IPS-20b (cell line): Measurements from ENCODE around the gene PPFIBP1.
"Not testable (repeated sequence)": the region's sequence is repeated elsewhere in the genome, so short reads cannot be mapped to it uniquely, and the experiment has no call there.

Experiments used
- H3K27ac ChIP-seq: one replicate; pipeline ENCODE4 v1.5.1; 2013; ENCODE audit warnings: low read length
- H3K27me3 ChIP-seq: 2 replicates; pipeline ENCODE4 v1.6.1; 2013; ENCODE audit warnings: mild to moderate bottlenecking, low read length, inconsistent platforms; ENCODE audit not compliant: insufficient read depth
- H3K36me3 ChIP-seq: 2 replicates; pipeline ENCODE4 v1.6.1; 2013; ENCODE audit warnings: low read depth, mild to moderate bottlenecking, inconsistent platforms, low read length, moderate library complexity; ENCODE audit not compliant: insufficient read depth
- H3K4me1 ChIP-seq: 2 replicates; pipeline ENCODE4 v1.6.1; 2013; ENCODE audit warnings: mild to moderate bottlenecking, control low read depth, inconsistent platforms, low read length, moderate library complexity; ENCODE audit not compliant: insufficient read depth
- H3K4me3 ChIP-seq: 2 replicates; pipeline ENCODE4 v1.5.1; 2013; ENCODE audit warnings: mild to moderate bottlenecking, low read length, inconsistent platforms
- H3K9ac ChIP-seq: 2 replicates; pipeline ENCODE4 v1.6.1; 2013; ENCODE audit warnings: low read depth, mild to moderate bottlenecking, inconsistent platforms, low read length, moderate library complexity
- H3K9me3 ChIP-seq: 2 replicates; pipeline ENCODE4 v1.6.1; 2013; ENCODE audit warnings: mild to moderate bottlenecking, low read depth, low read length, inconsistent platforms; ENCODE audit not compliant: insufficient read depth

The PPFIBP1 gene

GRCh38 chr12:27531896-27532295 is 7.9 kb downstream of the PPFIBP1 start:
- H3K4me1 ChIP-seq = peaks cover 6% of the 10 kb centered on the region; the same call in 1 of the 2 replicates
- H3K9me3 ChIP-seq = no peaks in the 10 kb centered on the region
- H3K9ac ChIP-seq = no peak overlapping the region
- no peaks in the 10 kb centered on the region for H3K27me3 ChIP-seq
- H3K4me3 ChIP-seq = no peak overlapping the region
- no peak overlapping the region for H3K27ac ChIP-seq
- H3K36me3 ChIP-seq = peaks cover 4% of the 10 kb centered on the region; the same call in 1 of the 2 replicates

- Histone ChIP-seq H3K9me3 (no peaks in the 10 kb centered on the region), H3K4me1 (peaks cover 10% of the 10 kb centered on the region), H3K27ac (no peak overlapping the region), H3K4me3 (no peak overlapping the region), H3K27me3 (no peaks in the 10 kb centered on the region), H3K9ac (no peak overlapping the region), H3K36me3 (peaks cover 4% of the 10 kb centered on the region; the same call in 1 of the 2 replicates)
Measured at GRCh38 chr12:27534060-27534764, 10.2 kb downstream of the PPFIBP1 start.

GRCh38 chr12:27534765-27535161 is 10.8 kb downstream of the PPFIBP1 start:
- no peak overlapping the region for H3K4me3 ChIP-seq
- H3K27me3 ChIP-seq = no peaks in the 10 kb centered on the region
- H3K36me3 ChIP-seq = peaks cover 4% of the 10 kb centered on the region; the same call in 1 of the 2 replicates
- H3K9me3 ChIP-seq = no peaks in the 10 kb centered on the region
- no peak overlapping the region for H3K9ac ChIP-seq
- H3K4me1 ChIP-seq = peaks cover 10% of the 10 kb centered on the region
- no peak overlapping the region for H3K27ac ChIP-seq

GRCh38 chr12:27535318-27535717 is 11.3 kb downstream of the PPFIBP1 start:
- peaks cover 4% of the 10 kb centered on the region; the same call in 1 of the 2 replicates for H3K36me3 ChIP-seq
- no peaks in the 10 kb centered on the region for H3K9me3 ChIP-seq
- H3K27ac ChIP-seq = no peak overlapping the region
- H3K27me3 ChIP-seq = no peaks in the 10 kb centered on the region
- peaks cover 8% of the 10 kb centered on the region for H3K4me1 ChIP-seq
- no peak overlapping the region for H3K4me3 ChIP-seq
- no peak overlapping the region for H3K9ac ChIP-seq

- no peaks in the 10 kb centered on the region for H3K9me3 ChIP-seq
- H3K4me3 ChIP-seq = no peak overlapping the region
- H3K27ac ChIP-seq = no peak overlapping the region
- no peak overlapping the region for H3K9ac ChIP-seq
- H3K4me1 ChIP-seq = peaks cover 16% of the 10 kb centered on the region
- no peaks in the 10 kb centered on the region for H3K27me3 ChIP-seq
- H3K36me3 ChIP-seq = peaks cover 4% of the 10 kb centered on the region; the same call in 1 of the 2 replicates
Measured at GRCh38 chr12:27537855-27538675, 14.1 kb downstream of the PPFIBP1 start.

GRCh38 chr12:27539191-27539631 is 15.2 kb downstream of the PPFIBP1 start:
- Histone ChIP-seq H3K4me1 (peaks cover 16% of the 10 kb centered on the region), H3K27ac (no peak overlapping the region), H3K27me3 (no peaks in the 10 kb centered on the region)

GRCh38 chr12:27541031-27541719 is 17.2 kb downstream of the PPFIBP1 start:
- H3K36me3 ChIP-seq = no peaks in the 10 kb centered on the region
- H3K9ac ChIP-seq = peak overlapping the region; percentile 34; the same call in 1 of the 2 replicates
- H3K4me3 ChIP-seq = no peak overlapping the region
- H3K27me3 ChIP-seq = no peaks in the 10 kb centered on the region
- H3K4me1 ChIP-seq = peaks cover 16% of the 10 kb centered on the region
- H3K27ac ChIP-seq = no peak overlapping the region
- H3K9me3 ChIP-seq = no peaks in the 10 kb centered on the region

More at GRCh38 chr12:27539191-27539631, 15.2 kb downstream of the PPFIBP1 start:
- H3K9me3 ChIP-seq = no peaks in the 10 kb centered on the region
- H3K36me3 ChIP-seq = peaks cover 4% of the 10 kb centered on the region; the same call in 1 of the 2 replicates
- H3K4me3 ChIP-seq = no peak overlapping the region
- no peak overlapping the region for H3K9ac ChIP-seq

- Histone ChIP-seq H3K4me1 (peaks cover 16% of the 10 kb centered on the region), H3K36me3 (no peaks in the 10 kb centered on the region), H3K9ac (no peak overlapping the region), H3K27ac (no peak overlapping the region), H3K9me3 (no peaks in the 10 kb centered on the region), H3K4me3 (no peak overlapping the region), H3K27me3 (no peaks in the 10 kb centered on the region)
Measured at GRCh38 chr12:27542628-27543027, 18.6 kb downstream of the PPFIBP1 start.

GRCh38 chr12:27544858-27545257 is 20.9 kb downstream of the PPFIBP1 start:
- H3K9me3 ChIP-seq, H3K27me3 ChIP-seq, H3K36me3 ChIP-seq, H3K4me3 ChIP-seq, H3K27ac ChIP-seq, H3K9ac ChIP-seq: not testable (repeated sequence)
- peaks cover 15% of the 10 kb centered on the region for H3K4me1 ChIP-seq

GRCh38 chr12:27545665-27546064 is 21.7 kb downstream of the PPFIBP1 start:
- H3K27me3 ChIP-seq = no peaks in the 10 kb centered on the region; the same call in 1 of the 2 replicates
- no peak overlapping the region for H3K27ac ChIP-seq
- no peaks in the 10 kb centered on the region for H3K9me3 ChIP-seq
- peaks cover 23% of the 10 kb centered on the region for H3K4me1 ChIP-seq
- H3K4me3 ChIP-seq = no peak overlapping the region
- H3K36me3 ChIP-seq = no peaks in the 10 kb centered on the region
- H3K9ac ChIP-seq = no peak overlapping the region

- Histone ChIP-seq H3K4me3 (no peak overlapping the region), H3K36me3 (no peaks in the 10 kb centered on the region), H3K9ac (no peak overlapping the region), H3K9me3 (no peaks in the 10 kb centered on the region), H3K27me3 (no peaks in the 10 kb centered on the region; the same call in 1 of the 2 replicates), H3K27ac (no peak overlapping the region), H3K4me1 (peaks cover 11% of the 10 kb centered on the region)
Measured at GRCh38 chr12:27547592-27547991, 23.6 kb downstream of the PPFIBP1 start.
